ENCODE data around the gene KIF16B.

- TF ChIP-seq EZH2phosphoT487 (IDR thresholded peaks at IDR 0.05; ENCODE audit: low read depth, severe bottlenecking, unreplicated experiment) (no peak), EZH2 (IDR thresholded peaks at IDR 0.05; ENCODE audit: borderline replicate concordance) (no peak)
- TF ChIP-seq, protein P1, sequence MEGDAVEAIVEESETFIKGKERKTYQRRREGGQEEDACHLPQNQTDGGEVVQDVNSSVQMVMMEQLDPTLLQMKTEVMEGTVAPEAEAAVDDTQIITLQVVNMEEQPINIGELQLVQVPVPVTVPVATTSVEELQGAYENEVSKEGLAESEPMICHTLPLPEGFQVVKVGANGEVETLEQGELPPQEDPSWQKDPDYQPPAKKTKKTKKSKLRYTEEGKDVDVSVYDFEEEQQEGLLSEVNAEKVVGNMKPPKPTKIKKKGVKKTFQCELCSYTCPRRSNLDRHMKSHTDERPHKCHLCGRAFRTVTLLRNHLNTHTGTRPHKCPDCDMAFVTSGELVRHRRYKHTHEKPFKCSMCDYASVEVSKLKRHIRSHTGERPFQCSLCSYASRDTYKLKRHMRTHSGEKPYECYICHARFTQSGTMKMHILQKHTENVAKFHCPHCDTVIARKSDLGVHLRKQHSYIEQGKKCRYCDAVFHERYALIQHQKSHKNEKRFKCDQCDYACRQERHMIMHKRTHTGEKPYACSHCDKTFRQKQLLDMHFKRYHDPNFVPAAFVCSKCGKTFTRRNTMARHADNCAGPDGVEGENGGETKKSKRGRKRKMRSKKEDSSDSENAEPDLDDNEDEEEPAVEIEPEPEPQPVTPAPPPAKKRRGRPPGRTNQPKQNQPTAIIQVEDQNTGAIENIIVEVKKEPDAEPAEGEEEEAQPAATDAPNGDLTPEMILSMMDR (IDR thresholded peaks at IDR 0.05; ENCODE audit: poor library complexity): no peak
These were observed 84.6 kb downstream of the KIF16B start for GRCh38 chr20:16488616-16489015.

Measured in hepatocyte (in vitro differentiated cells).